GM19238 (cell line): ENCODE measurements around the gene FARS2.

ENCODE experiments used
- DNase-seq: peaks from one replicate; pipeline ENCODE4 v3.0.0; 2011; ENCODE audit warnings: low spot score; ENCODE audit not compliant: insufficient read length

The FARS2 gene

GRCh38 chr6:5499644-5500306 lies 238.5 kb downstream of the FARS2 start:
- DNase-seq: no peak

- no peak for DNase-seq
Measured at GRCh38 chr6:5501837-5502236, 240.5 kb downstream of the FARS2 start.

GRCh38 chr6:5504078-5504477 lies 242.8 kb downstream of the FARS2 start:
- DNase-seq: no peak

GRCh38 chr6:5506149-5506548 lies 244.8 kb downstream of the FARS2 start:
- DNase-seq: no peak

- DNase-seq: no peak
Measured at GRCh38 chr6:5506597-5506996, 245.3 kb downstream of the FARS2 start.

GRCh38 chr6:5507131-5507681 lies 245.9 kb downstream of the FARS2 start:
- DNase-seq: no peak

GRCh38 chr6:5509106-5509505 lies 247.8 kb downstream of the FARS2 start:
- no peak for DNase-seq

- no peak for DNase-seq
Measured at GRCh38 chr6:5510331-5511133, 249.2 kb downstream of the FARS2 start.

GRCh38 chr6:5511954-5512353 lies 250.6 kb downstream of the FARS2 start:
- DNase-seq: no peak

GRCh38 chr6:5512422-5512821 lies 251.1 kb downstream of the FARS2 start:
- DNase-seq: no peak

GRCh38 chr6:5513408-5513807 lies 252.1 kb downstream of the FARS2 start:
- no peak for DNase-seq

- no peak for DNase-seq
Measured at GRCh38 chr6:5514353-5514752, 253.0 kb downstream of the FARS2 start.

GRCh38 chr6:5515200-5515599 lies 253.9 kb downstream of the FARS2 start:
- DNase-seq: no peak

GRCh38 chr6:5516036-5516435 lies 254.7 kb downstream of the FARS2 start:
- DNase-seq: no peak

GRCh38 chr6:5517796-5518195 lies 256.5 kb downstream of the FARS2 start:
- DNase-seq: no peak

- DNase-seq: no peak
Measured at GRCh38 chr6:5518936-5519491, 257.7 kb downstream of the FARS2 start.

- no peak for DNase-seq
Measured at GRCh38 chr6:5520796-5521195, 259.5 kb downstream of the FARS2 start.

GRCh38 chr6:5521322-5521721 lies 260.0 kb downstream of the FARS2 start:
- no peak for DNase-seq

- no peak for DNase-seq
Measured at GRCh38 chr6:5522147-5522546, 260.8 kb downstream of the FARS2 start.

GRCh38 chr6:5524110-5524509 lies 262.8 kb downstream of the FARS2 start:
- DNase-seq: no peak

GRCh38 chr6:5525209-5525608 lies 263.9 kb downstream of the FARS2 start:
- DNase-seq: no peak

- no peak for DNase-seq
Measured at GRCh38 chr6:5529015-5529414, 267.7 kb downstream of the FARS2 start.
